HG02943 (cell line): ENCODE measurements around the gene VAC14.

Source experiments
- ATAC-seq: cut with Tn5 transposase; IDR thresholded peaks from one replicate; pipeline ENCODE4 v1.9.1; 2021; ENCODE audit warnings: mild to moderate bottlenecking, low read depth, moderate library complexity; ENCODE audit not compliant: unreplicated experiment

VAC14 gene

DNA sequence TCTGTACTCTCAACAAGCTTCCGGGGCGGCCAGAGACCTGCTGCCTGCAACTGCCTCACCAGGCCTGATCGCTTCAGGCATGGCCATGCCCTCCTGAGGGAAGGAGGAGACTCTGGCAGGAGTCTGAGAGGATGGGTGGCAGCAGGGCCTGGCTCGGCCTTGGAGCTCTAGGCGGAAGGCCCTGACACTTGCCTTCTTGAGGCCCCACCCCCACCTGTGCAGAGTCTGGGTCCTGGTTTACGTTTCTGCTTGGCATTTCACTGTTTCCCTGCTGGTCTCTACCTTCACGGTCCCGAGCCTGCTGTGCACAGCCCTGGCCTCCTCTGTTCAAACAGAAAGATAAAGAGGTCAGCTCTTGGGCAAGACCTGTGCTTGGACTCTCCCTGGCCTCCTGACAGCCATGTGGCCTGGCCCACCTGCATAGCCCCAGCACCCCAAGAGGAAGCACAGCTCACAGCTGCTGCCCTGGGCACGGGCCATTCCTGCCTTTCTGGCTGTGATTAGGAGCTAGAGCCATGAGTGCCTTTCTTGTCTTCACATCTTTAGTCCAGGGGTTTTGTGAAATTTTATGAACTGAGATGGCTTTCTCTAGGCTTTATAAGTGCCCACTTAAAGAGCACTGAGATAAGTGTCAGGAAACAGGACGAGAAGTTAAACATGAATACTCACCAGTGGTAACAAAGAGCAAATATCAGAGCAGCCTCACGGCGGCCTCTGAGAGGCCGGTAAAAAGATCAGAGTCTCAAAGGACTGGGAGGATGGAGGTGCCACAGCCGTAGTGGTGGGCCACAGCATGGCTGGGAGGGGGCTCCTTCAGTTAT, 89.5 kb downstream of the VAC14 start:
- no peak for ATAC-seq

DNA sequence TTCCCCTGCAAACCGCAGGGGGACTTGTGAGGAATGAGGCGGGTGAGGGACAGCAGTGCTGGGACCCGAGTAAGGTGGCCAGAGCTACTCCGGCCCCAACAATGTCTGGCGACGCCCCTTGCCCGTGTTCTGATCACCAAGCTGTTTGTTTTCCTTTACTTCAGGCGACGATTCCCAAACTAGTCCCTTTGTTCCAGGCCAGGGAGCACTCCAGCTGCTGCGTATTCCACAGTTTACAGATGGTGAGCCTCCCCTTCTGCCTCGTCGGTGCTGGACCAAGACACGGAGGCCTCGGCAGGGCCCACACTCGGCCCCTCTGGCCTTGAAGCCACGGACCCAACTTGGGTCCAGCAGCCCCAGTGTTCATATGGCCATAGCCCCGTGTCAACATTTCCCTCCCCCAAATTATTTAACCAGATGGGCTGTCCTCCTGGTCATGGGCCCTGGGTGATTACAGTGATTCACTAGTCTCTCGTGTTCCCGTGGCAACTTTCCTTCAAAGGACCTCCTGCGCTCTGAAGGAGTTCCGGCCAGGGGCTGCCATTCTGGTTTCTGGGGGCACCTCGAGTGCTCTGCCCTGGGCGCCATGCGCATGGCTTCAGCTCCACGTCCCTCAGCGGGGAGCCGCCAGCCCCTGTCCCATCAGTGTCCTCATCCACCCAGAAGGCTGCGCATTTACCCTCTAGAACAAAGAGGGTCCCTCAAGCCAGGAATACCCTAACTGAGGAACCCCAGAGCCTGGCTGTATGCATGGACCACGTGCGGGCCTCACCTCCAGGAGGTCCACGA, 90.3 kb downstream of the VAC14 start:
- no peak for ATAC-seq

DNA sequence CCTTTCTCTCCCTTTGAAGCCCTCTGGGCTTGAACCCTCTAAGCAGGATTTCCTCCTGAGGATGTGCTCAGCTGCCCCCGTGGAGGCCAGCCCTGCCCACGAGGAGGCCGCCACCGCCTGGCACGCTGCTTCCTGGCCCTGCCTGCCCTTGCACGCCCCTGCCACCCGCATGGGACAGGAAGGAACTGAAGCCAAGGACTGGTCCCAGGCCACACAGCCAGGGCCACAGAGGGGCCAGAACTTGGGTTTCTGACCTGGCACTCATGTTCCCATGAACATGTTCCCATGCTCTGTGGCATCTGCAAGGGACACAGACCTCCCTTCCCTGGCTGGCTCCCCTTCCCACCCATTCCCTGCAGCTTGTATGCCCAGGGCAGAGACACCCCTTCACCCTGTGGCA, 91.0 kb downstream of the VAC14 start:
- no peak for ATAC-seq

DNA sequence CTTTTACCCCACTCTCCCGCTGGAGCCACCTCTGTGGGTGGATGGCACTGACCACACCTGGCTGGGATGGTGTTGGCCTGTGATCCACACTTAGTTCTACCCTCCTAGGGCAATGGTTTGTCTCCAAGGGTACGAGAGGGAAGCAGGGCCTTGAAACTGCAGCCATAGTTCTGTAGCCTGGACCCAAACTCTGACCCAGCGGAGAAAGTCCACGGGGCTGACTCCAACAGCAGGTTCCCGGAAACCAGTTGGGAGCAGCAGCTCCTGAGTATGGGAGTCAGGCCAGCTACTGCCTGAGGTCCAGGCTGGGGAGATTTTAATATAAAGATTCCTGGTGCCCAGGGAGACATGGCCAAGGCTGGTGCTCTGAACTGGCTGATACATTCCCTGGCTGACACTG, 91.5 kb downstream of the VAC14 start:
- ATAC-seq = no peak

DNA sequence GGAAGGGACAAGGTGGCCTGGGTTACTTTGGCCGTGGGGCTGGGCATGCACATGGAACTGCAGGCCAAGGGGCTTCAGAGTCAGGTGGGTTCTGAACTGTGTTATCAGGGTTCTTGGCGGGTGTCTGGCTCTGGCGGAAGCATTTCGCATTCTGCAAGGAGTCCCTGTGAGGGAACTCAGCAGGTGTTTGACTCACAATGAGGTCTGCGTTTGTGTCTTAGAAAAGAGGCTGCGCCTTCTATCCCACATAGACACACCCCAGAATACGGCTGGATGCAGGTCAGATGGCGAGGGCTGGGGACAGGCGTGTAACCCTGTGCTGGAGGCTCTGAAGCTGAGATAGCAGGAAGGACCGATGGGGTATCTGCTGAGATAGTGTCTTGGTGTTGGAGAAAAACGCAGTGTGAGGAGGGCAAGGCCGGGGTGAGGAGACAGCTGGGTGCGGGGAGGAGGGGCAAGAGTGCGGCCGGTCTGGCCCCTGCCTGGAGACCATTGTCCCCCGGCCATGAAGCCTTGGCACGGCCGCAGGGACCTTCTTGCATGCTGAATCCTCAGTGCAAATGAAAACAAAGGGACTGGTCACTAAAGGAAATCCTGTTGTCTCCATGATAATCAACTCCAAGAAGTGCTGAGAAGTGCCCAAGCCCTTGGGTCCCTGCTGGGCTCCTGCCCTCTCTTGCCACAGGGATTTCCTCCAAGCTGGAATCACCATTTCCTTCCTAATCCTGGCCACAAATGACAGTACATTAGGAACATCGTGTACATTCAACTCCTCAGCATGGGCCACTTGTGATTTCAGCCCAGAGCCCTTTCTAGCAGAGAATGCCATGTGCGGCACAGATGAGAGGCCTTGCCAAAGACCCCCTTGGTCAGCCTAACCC, 92.4 kb downstream of the VAC14 start:
- ATAC-seq = no peak

- ATAC-seq = no peak
These were observed 94.0 kb downstream of the VAC14 start for GRCh38 chr16:70706948-70707465.

DNA sequence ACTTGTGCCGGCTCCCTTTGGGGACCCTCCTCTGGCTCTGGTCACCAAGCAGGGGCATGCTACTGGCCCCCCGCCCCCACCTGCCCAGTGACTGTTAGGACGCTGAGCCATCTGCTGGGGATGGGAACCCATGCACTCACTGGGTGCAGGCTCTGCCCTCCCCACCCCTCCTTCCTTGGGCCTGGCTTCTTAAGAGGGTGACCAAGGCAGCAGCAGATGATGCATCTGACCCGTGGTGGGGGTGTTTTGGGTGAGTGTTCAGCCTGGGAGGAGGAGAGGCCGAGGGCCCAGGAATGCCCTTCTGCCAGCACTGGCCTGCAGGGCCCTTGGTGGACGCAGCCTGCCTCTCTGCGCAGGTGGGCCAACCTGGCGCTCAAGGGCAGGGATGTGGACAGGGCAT, 95.9 kb downstream of the VAC14 start:
- ATAC-seq = no peak

DNA sequence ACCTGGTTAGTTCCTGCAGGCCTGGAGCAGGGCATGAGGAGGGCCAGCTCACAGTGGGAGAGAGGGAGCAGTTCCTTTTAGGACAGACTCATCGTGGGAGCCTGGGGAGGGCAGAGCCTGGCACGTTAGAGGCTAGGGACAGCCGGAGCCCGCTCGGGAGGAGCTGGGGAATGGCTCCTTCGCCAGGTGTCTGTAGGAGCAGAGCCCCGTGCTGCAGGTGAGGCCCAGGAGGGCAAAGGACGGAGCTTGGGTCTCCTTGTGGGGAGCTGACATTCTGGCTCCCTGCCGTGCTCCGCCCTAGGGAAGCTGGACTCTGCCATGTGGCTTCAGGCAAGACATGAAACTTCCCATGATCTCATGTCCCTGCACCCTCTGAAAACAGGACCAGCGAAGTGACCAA, 96.4 kb downstream of the VAC14 start:
- no peak for ATAC-seq

- ATAC-seq = no peak
These were observed 97.0 kb downstream of the VAC14 start for GRCh38 chr16:70703835-70704381.

DNA sequence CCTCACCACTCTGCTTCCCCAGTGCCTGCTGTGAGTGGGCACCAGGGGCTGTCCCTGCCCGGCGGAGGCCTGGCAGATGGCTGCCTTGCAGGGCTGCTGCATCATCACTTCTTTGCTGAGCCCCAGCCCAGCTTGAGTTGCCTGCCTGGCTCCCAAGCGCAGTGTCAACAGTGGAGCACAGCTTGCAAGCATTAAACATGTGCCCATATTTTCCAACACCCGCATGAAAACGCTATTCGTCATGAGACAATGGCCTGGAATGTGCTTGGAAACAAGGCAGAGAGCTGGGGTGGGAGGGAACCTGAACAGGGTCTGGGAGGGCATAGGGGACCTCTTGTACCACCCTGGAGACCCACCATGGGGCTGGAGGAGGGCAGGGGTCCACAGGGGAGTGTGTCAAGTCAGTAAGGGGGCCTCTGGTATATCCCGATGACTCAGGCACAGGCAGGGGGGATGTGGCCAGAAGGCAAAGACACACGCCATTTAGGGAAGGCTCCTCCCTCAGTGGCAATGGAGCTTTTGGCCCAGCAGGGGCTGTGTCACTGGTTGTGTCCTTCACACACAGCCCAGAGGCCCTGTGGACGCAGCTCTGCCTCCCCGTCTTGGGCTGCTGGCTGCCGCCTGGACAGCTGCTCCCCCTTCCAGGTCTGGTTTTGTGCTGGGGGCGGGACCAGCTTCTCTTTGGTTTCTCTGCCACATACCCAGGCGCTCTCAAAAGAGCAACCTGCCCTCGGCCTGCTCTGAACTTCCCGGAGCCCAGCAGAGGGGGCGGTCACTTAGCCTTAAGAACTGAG, 97.7 kb downstream of the VAC14 start:
- no peak for ATAC-seq

GRCh38 chr16:70702624-70703023, 98.3 kb downstream of the VAC14 start:
- no peak for ATAC-seq

- ATAC-seq = no peak
These were observed 99.0 kb downstream of the VAC14 start for GRCh38 chr16:70701998-70702397.

GRCh38 chr16:70701596-70701995, 99.4 kb downstream of the VAC14 start:
- no peak for ATAC-seq

- no peak for ATAC-seq
These were observed 99.9 kb downstream of the VAC14 start for GRCh38 chr16:70701036-70701435.

DNA sequence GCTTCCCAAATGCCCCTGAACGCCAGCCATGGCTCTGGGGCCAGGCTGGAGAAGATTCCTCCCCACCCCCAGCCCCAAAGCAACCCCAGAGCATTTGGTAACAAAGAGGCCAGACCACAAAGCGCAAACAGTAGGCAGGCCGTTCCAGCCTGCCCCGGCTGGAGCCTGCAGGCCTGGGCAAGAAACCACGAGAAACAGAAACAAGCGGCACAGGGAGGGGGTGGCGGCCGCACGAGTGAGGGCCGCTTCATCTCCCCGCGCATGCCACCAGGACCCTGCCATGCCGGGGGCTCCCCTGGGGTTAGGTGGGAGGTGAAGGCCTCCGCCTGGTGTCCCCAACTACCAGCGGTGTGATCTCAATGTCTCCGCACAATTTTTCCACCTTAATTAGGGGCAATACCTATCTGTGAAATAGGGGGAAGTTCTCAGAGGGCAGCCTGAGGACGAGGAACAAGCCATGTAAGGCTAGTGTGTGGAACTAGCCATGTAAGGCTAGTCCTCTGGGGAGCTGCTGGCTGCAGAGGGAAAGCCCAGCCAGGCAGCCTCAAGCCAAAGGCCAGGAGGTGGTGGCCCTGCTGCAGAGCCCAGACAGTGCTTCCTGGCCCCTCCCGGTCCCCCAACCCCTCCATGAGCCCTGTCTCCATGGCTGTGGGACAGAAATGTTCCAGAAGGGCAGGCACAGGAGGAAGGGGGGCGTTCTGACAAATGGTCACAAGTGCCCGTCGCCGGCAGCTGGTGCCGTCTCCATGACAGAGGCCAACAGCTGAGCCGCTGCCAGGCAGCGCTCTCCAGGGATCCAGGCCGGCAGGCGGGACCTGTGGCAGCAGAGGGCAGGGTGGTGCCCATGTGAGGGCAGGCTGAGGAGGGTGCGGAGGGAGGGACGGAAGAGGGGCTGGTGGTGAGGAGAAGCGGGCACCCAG, 100.6 kb downstream of the VAC14 start:
- ATAC-seq = no peak

DNA sequence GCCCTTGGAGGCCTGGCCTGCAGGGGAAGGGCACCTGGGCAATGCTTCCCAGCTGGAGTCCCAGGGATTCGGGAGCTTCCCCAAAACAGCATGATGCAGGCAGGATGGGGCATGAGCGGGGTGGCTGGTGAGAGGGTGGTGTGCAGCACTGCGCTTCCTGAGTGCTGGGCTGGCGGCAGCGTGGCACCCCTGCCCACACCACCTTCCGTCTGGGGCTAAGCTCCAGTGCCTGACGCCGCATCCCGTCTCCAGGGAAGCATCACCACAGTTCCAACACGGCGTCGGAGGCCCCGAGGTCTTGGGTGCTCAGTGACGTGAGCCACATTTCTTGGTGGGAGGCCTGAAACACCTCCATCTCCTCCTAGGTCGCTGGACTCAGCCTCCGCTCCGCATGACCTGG, 101.3 kb downstream of the VAC14 start:
- no peak for ATAC-seq

DNA sequence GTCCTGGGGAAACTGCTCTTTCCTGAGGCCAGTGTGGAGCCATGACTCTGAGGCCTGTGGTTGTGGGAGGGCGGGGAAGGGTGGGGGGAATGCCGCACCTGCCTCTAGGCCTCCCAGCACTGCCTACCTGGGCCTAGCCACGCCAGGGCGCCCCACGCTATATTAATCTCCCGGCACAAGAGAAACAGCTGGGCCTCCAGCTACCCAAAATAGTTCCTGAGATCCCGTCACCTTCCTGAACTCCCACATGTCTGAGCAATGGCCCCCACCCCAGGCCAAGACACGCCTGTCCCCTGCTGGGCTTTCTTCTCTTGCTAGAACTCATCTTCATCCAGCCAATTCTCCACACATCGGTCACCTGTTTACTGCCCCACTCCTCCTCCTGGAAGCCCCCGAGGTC, 102.1 kb downstream of the VAC14 start:
- ATAC-seq = no peak

GRCh38 chr16:70697594-70698170, 103.3 kb downstream of the VAC14 start:
- ATAC-seq = no peak
